T-helper 17 cell (primary cell): ENCODE data around the gene ADGRG2. TPM values are rescaled to one million over a fixed set of nuclear protein-coding genes. Genes with fewer than 3 reads are reported as not detected.

ENCODE experiments used
- ATAC-seq: fragments of 150-1000 bp; cut with Tn5 transposase; 2 replicates; pipeline ENCODE4 v1.10.0; 2021; ENCODE audit warnings: mild to moderate bottlenecking, moderate library complexity
- DNase-seq, 3 donors: peaks; one replicate each; pipeline versions ENCODE4 v3.0.0 to v3.0.0-alpha.2; 2020 to 2021
- H3K9me3 ChIP-seq: one replicate; pipeline ENCODE4 v1.7.0; 2013; ENCODE audit warnings: low read length, mild to moderate bottlenecking; ENCODE audit not compliant: control insufficient read depth, poor library complexity, severe bottlenecking
- H3K27ac Mint-ChIP-seq: one replicate; pipeline ENCODE4 v1.8.0; 2022; ENCODE audit warnings: mild to moderate bottlenecking, moderate library complexity, mixed read lengths
- H3K27me3 Mint-ChIP-seq: one replicate; pipeline ENCODE4 v1.8.0; 2022; ENCODE audit warnings: mixed read lengths
- H3K36me3 Mint-ChIP-seq: one replicate; pipeline ENCODE4 v1.8.0; 2022; ENCODE audit warnings: low read depth, mixed read lengths
- H3K4me1 Mint-ChIP-seq: one replicate; pipeline ENCODE4 v1.8.0; 2022; ENCODE audit warnings: mild to moderate bottlenecking, mixed read lengths
- H3K4me3 Mint-ChIP-seq: one replicate; pipeline ENCODE4 v1.8.0; 2022; ENCODE audit warnings: mild to moderate bottlenecking, moderate library complexity, mixed read lengths
- total RNA-seq, 4 donors: library from RNA in 2 of 4; stranded (reverse) in 2 of 4; gene quantifications; one replicate each; pipeline ENCODE4 v1.2.3 and lab custom pipeline; 2022 to 2026

The ADGRG2 gene
- total RNA-seq (not detected), total RNA-seq (lab: John Stamatoyannopoulos, UW) (0 to 0.12 reads per million in 2 donors)

DNA sequence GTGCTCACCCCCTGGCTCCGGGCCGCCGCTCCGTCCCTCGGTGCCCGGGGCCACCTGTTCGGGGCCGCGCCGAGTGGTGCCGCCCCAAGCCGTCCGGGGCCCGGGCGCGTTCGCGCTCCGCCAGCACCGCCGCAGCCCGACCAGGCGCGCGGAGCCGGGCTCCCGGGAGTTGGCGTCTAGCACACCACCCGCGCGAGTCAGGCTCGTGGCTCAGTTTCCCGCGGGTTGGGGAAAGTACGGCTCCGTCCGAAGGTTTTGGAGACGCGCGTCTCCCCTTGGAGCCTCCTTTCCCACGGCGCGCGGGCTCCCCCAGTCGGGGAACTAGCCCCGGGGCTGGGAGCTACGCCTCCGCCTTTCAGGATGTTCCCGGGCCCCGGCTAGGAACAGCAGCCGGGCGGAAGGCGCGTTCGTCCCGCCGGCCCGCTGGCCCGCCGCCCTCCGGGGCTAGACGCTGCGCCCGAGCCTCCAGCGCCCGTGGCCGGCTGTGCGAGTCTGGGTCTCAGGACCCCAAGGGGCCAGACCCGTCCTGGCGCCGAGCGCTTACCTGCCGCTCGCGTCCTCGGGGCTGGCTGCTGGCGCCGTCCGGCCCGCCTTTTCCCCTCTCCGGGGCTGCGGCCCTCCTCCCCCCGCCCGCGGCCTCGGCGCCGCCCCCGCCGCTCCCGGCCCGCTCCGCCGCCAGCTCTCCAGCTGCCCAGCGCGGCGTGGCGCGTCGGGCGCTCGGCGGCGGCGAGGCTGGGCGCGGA lies at the start of gene ADGRG2:
ADGRG2 (minus strand) TSS at position 571 of the 743 bp plus-strand sequence. CDS start 53,634 bp downstream, outside the sequence.
- Mint-ChIP-seq H3K27ac (no peak within 1 kb of the TSS), H3K4me1 (no peaks in the 10 kb centered on the region), H3K4me3 (no peak within 1 kb of the TSS), H3K27me3 (peaks cover 34% of the 10 kb centered on the region), H3K36me3 (no peaks in the 10 kb centered on the region)
- no peaks in the 10 kb centered on the region for H3K9me3 ChIP-seq
- no peak for ATAC-seq
- no peak for DNase-seq

DNA sequence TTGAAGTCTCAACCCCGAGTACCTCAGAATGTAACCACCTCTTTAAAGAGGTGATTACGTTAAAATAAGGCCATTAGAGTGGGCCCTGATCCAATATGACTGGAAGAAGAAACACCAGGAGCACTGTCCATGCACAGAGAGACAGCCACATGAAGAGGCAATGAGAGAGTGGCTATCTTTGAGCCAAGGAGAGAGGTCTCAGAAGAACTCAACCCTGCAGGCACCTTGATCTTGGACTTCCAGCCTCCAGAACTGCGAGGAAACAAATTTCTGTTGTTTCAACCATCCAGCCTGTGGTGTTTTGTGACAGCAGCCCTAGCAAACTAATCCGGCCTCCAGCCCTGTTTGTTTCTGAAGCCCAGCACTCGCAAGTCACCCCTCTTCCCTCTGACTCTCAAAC lies 46.3 kb upstream of the ADGRG2 start:
- no peaks in the 10 kb centered on the region for H3K9me3 ChIP-seq
- DNase-seq (no peak), ATAC-seq (no peak)
- Mint-ChIP-seq H3K4me1 (no peaks in the 10 kb centered on the region), H3K4me3 (no peak overlapping the region), H3K27me3 (peaks cover 12% of the 10 kb centered on the region), H3K36me3 (no peaks in the 10 kb centered on the region), H3K27ac (no peak overlapping the region)

- peaks cover 12% of the 10 kb centered on the region for H3K27me3 Mint-ChIP-seq
- H3K36me3 Mint-ChIP-seq = no peaks in the 10 kb centered on the region
- no peaks in the 10 kb centered on the region for H3K4me1 Mint-ChIP-seq
- ATAC-seq = no peak
- H3K4me3 Mint-ChIP-seq = no peak overlapping the region
- DNase-seq = no peak
- H3K27ac Mint-ChIP-seq = no peak overlapping the region
- no peaks in the 10 kb centered on the region for H3K9me3 ChIP-seq
Observed at GRCh38 chrX:19162851-19163250, 40.6 kb upstream of the ADGRG2 start.

- H3K36me3 Mint-ChIP-seq = no peaks in the 10 kb centered on the region
- H3K27me3 Mint-ChIP-seq = no peaks in the 10 kb centered on the region
- no peaks in the 10 kb centered on the region for H3K9me3 ChIP-seq
- no peak for ATAC-seq
- no peaks in the 10 kb centered on the region for H3K4me1 Mint-ChIP-seq
- no peak overlapping the region for H3K27ac Mint-ChIP-seq
- no peak overlapping the region for H3K4me3 Mint-ChIP-seq
- DNase-seq = no peak
Observed at GRCh38 chrX:19156186-19156585, 33.9 kb upstream of the ADGRG2 start.

DNA sequence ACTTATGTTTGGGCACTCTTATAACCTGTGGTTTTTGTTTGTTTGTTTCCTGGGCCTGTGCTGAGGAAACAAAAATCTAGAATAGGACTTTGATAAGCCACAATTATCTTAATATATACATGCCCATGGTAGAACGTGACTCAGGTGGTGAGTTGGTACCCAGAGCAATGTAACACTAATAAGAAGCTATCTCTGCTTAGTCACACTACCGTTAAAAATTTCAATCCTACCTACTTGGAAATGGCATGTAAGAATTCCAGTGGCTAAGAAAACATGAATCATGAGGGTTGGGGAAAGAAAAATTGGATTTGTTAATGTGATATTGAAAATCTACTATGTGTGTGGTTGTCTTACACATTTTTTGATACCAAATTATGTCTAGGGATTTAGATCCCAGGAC lies 30.5 kb upstream of the ADGRG2 start:
- no peaks in the 10 kb centered on the region for H3K9me3 ChIP-seq
- no peak overlapping the region for H3K27ac Mint-ChIP-seq
- H3K4me1 Mint-ChIP-seq = no peaks in the 10 kb centered on the region
- no peaks in the 10 kb centered on the region for H3K27me3 Mint-ChIP-seq
- H3K36me3 Mint-ChIP-seq = no peaks in the 10 kb centered on the region
- ATAC-seq (no peak), DNase-seq (no peak)
- H3K4me3 Mint-ChIP-seq = no peak overlapping the region

DNA sequence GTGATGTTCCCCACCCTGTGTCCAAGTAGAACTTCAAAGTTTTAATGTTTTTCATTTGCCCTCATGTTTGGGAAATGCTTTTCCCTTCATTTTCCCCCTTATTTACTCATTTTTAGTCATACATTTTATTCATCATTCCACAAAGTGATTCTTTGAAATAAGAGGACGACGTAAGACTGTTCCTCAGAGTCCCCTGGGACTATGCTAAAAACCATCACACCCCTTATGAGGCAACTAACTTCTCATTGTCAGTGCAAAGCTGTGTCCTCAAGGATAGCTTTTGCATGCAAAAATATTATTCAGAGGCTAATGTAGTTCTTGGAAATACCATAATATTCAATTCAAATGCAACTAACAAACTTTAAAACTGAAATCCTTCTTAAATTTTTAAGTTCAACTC lies 14.8 kb upstream of the ADGRG2 start:
- DNase-seq (no peak), ATAC-seq (no peak)
- H3K4me3 Mint-ChIP-seq = no peak overlapping the region
- no peaks in the 10 kb centered on the region for H3K9me3 ChIP-seq
- H3K4me1 Mint-ChIP-seq = no peaks in the 10 kb centered on the region
- H3K27ac Mint-ChIP-seq = no peak overlapping the region
- peaks cover 11% of the 10 kb centered on the region for H3K27me3 Mint-ChIP-seq
- H3K36me3 Mint-ChIP-seq = no peaks in the 10 kb centered on the region

DNA sequence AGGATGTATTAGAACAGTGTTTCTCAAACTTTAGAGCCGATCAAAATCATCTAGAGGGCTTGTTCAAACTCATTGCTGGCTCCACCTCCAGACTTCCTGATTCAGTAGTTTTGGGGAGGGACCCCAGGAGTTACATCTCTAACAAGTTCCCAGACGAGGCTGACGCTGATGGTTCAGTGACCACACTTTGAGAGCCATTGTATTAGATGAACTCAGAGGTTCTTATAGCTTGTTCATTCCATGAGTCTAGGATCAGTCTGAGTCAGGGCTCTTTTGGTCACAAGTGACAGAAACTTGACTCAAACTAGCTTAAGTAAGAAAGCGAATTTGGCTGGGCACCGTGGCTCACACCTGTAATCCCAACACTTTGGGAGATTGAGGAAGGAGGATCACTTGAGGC lies 11.5 kb upstream of the ADGRG2 start:
- DNase-seq = no peak
- no peak for ATAC-seq
- Mint-ChIP-seq H3K27me3 (peaks cover 16% of the 10 kb centered on the region), H3K4me1 (no peaks in the 10 kb centered on the region), H3K36me3 (no peaks in the 10 kb centered on the region), H3K27ac (no peak overlapping the region), H3K4me3 (no peak overlapping the region)
- no peaks in the 10 kb centered on the region for H3K9me3 ChIP-seq

GRCh38 chrX:19133231-19133630 lies 11.0 kb upstream of the ADGRG2 start:
- DNase-seq = no peak
- no peaks in the 10 kb centered on the region for H3K36me3 Mint-ChIP-seq
- ATAC-seq = no peak
- peaks cover 16% of the 10 kb centered on the region for H3K27me3 Mint-ChIP-seq
- no peak overlapping the region for H3K27ac Mint-ChIP-seq
- no peaks in the 10 kb centered on the region for H3K9me3 ChIP-seq
- no peaks in the 10 kb centered on the region for H3K4me1 Mint-ChIP-seq
- no peak overlapping the region for H3K4me3 Mint-ChIP-seq

DNA sequence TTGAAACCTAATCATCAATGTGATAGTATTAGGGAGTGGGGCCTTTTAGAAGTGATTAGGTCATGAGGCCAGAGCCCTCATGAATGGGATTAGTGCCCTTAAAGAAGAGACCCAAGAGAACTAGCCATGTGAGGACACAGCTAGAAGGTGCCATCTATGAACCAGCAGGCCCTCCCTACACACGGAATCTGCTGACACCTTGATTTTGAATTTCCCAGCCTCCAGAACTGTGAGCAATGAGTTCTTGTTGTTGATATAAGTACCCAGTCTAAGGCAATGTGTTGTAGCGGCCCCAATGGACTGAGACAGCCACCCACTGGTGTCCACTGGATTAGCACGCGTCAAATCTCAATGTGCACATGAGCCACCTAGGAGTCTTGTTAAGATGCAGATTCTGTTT lies 8.4 kb upstream of the ADGRG2 start:
- DNase-seq = no peak
- Mint-ChIP-seq H3K4me1 (no peaks in the 10 kb centered on the region), H3K27ac (no peak overlapping the region), H3K4me3 (no peak overlapping the region), H3K27me3 (peaks cover 16% of the 10 kb centered on the region), H3K36me3 (no peaks in the 10 kb centered on the region)
- H3K9me3 ChIP-seq = no peaks in the 10 kb centered on the region
- ATAC-seq = no peak

GRCh38 chrX:19129694-19130093 lies 7.4 kb upstream of the ADGRG2 start:
- Mint-ChIP-seq H3K4me1 (no peaks in the 10 kb centered on the region), H3K27me3 (peaks cover 17% of the 10 kb centered on the region), H3K36me3 (no peaks in the 10 kb centered on the region), H3K4me3 (no peak overlapping the region), H3K27ac (no peak overlapping the region)
- ATAC-seq (no peak), DNase-seq (no peak)
- H3K9me3 ChIP-seq = no peaks in the 10 kb centered on the region

- Mint-ChIP-seq H3K4me3 (no peak overlapping the region), H3K27me3 (peaks cover 22% of the 10 kb centered on the region), H3K4me1 (no peaks in the 10 kb centered on the region), H3K27ac (no peak overlapping the region), H3K36me3 (no peaks in the 10 kb centered on the region)
- no peaks in the 10 kb centered on the region for H3K9me3 ChIP-seq
- DNase-seq = no peak
- no peak for ATAC-seq
Observed at GRCh38 chrX:19127649-19128168, 5.4 kb upstream of the ADGRG2 start.

GRCh38 chrX:19122641-19123009 lies 357 bp upstream of the ADGRG2 start:
- Mint-ChIP-seq H3K27me3 (peaks cover 34% of the 10 kb centered on the region), H3K4me3 (no peak overlapping the region)
- ATAC-seq = no peak

GRCh38 chrX:19121466-19121865 lies 802 bp downstream of the ADGRG2 start:
- peaks cover 34% of the 10 kb centered on the region for H3K27me3 Mint-ChIP-seq
- DNase-seq (no peak), ATAC-seq (no peak)
- H3K9me3 ChIP-seq = no peaks in the 10 kb centered on the region
- no peaks in the 10 kb centered on the region for H3K4me1 Mint-ChIP-seq
- H3K36me3 Mint-ChIP-seq = no peaks in the 10 kb centered on the region
- H3K4me3 Mint-ChIP-seq = no peak overlapping the region
- no peak overlapping the region for H3K27ac Mint-ChIP-seq

More at GRCh38 chrX:19122641-19123009, 357 bp upstream of the ADGRG2 start:
- H3K4me1 Mint-ChIP-seq = no peaks in the 10 kb centered on the region
- no peak for DNase-seq
- H3K36me3 Mint-ChIP-seq = no peaks in the 10 kb centered on the region
- no peaks in the 10 kb centered on the region for H3K9me3 ChIP-seq
- no peak overlapping the region for H3K27ac Mint-ChIP-seq

DNA sequence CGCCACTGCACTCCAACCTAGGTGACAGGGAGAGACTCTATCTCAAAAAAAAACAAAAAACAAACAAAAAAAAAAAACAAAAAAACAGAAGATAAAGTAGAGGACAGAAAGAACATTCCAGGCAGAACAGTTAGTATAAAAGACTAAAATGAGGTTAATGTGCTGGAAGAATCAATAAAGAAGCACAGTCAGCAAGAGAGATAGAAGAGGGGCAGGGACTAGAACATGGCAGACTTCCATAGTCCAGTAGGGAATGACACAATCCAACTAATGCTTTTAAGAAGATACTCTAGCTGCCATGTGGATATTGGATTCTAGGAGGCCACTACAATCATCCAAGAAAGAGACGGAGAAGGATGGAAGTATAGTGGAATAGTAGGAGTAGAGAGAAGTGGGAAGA lies 11.6 kb downstream of the ADGRG2 start:
- Mint-ChIP-seq H3K27me3 (peaks cover 17% of the 10 kb centered on the region), H3K4me1 (no peaks in the 10 kb centered on the region), H3K4me3 (no peak overlapping the region), H3K36me3 (no peaks in the 10 kb centered on the region), H3K27ac (no peak overlapping the region)
- DNase-seq = no peak
- H3K9me3 ChIP-seq = no peaks in the 10 kb centered on the region
- ATAC-seq = no peak
